ENCODE measurements around the gene ARAP1. TPM values are rescaled to one million over a fixed set of nuclear protein-coding genes. Genes with fewer than 3 reads are reported as not detected.

Gene ARAP1
- total RNA-seq, 2 donors from 2014 or later: 76.5 to 103 TPM

DNA sequence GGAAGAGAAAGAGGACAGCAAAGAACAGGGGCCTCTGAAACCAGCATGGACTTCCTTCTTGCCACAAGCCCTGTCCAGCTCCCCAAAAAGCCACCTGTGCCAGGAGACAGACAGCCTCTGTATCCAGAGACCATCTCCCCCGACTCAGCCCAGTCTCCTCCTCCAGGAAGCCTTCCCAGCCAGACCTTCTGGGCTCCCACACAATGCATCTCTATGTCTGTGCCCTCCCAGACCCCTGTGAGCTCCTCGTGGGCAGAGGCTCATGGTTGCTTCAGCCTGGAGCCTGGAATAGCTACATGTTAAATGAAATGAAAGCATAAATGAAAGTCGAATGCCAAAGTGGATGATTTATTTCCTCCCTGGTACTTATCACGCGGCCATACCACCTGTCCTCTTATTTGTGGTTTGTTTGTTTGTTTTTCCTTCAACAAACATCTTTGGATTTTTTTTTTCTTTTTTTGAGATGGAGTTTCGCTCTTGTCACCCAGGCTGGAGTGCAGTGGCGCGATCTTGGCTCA is 7.3 kb upstream of the ARAP1 start:
- Histone ChIP-seq H3K27me3 (replicated peaks; ENCODE audit: insufficient read depth) (no peaks in the 10 kb centered on the region), H3K36me3 (peaks cover 7% of the 10 kb centered on the region), H3K4me1 (ENCODE audit: control insufficient read depth in 1 of 2, low read depth in 2 of 2) (no peaks in the 10 kb centered on the region), H3K4me3 (no peak overlapping the region), H3K9me3 (no peaks in the 10 kb centered on the region), H3K27ac (no peak overlapping the region)
- no peak for ATAC-seq (ENCODE audit: insufficient number of reproducible peaks, low FRiP score, low read depth)
- TF ChIP-seq, protein P1, sequence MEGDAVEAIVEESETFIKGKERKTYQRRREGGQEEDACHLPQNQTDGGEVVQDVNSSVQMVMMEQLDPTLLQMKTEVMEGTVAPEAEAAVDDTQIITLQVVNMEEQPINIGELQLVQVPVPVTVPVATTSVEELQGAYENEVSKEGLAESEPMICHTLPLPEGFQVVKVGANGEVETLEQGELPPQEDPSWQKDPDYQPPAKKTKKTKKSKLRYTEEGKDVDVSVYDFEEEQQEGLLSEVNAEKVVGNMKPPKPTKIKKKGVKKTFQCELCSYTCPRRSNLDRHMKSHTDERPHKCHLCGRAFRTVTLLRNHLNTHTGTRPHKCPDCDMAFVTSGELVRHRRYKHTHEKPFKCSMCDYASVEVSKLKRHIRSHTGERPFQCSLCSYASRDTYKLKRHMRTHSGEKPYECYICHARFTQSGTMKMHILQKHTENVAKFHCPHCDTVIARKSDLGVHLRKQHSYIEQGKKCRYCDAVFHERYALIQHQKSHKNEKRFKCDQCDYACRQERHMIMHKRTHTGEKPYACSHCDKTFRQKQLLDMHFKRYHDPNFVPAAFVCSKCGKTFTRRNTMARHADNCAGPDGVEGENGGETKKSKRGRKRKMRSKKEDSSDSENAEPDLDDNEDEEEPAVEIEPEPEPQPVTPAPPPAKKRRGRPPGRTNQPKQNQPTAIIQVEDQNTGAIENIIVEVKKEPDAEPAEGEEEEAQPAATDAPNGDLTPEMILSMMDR (IDR thresholded peaks at IDR 0.05): no peak
- DNase-seq (ENCODE audit: low spot score): no peak

DNA sequence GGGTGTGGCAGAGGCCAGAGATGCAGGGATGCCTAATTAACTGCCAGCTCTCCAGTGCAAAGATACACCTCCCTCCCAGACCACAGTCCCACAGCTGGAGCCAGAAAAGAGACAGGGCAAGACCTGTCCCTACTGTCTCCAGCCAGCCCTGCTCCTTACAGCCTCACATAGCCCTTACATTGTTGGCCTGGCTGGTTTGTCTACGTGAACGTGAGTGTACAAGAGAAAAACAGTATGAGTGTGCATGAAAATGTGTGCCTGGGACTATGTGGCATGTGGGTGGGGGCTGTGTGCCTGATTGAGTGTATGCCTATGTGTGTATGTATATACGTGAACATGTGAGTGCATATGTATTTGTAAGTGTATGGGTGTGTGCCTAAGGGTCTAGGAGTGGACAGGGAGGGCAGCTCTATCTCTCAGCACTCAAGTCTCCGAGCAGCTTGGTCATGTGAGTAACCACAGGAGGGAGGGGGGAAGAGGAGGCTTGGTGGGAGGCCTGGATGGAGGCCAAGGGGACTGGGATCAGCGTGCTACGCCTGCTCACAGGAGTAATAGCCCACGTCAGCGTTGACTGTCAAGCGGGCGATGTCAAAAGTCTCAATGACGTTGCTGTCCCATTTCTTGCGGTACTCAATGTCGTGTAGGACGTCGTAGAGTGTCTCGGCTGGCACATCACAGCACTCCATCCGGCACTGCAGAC is 6.6 kb upstream of the ARAP1 start:
- Histone ChIP-seq H3K36me3 (peaks cover 7% of the 10 kb centered on the region), H3K4me1 (ENCODE audit: control insufficient read depth in 1 of 2, low read depth in 2 of 2) (peaks cover 0 to under 1% of the 10 kb centered on the region in 2 donors), H3K27ac (no peak overlapping the region), H3K27me3 (replicated peaks; ENCODE audit: insufficient read depth) (no peaks in the 10 kb centered on the region), H3K9me3 (no peaks in the 10 kb centered on the region), H3K4me3 (no peak overlapping the region)
- ATAC-seq (ENCODE audit: insufficient number of reproducible peaks, low FRiP score, low read depth) (no peak), DNase-seq (ENCODE audit: low spot score) (no peak)
- TF ChIP-seq, protein P1 (IDR thresholded peaks at IDR 0.05): no peak

DNA sequence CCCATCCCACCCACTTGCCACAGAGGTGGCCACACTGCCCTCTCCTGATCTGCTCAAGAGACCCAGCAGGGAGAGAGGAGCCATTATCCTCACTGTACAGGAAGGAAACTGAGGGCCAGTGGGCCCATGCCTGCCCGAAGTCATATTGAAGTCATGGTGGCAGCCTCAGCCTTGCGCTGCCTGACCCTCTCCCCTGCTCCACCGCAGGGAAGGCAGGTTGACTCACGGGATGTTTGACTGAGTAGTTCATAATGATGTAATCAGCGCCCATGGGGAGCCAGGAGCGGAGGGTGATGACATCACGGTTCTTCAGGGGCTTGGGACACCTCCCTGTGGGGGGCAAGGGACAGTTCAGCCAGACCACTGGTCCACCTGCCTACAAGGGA is 6.1 kb upstream of the ARAP1 start:
- DNase-seq (ENCODE audit: low spot score) (no peak), ATAC-seq (ENCODE audit: insufficient number of reproducible peaks, low FRiP score, low read depth) (no peak)
- Histone ChIP-seq H3K4me3 (no peak overlapping the region), H3K27me3 (replicated peaks; ENCODE audit: insufficient read depth) (no peaks in the 10 kb centered on the region), H3K9me3 (no peaks in the 10 kb centered on the region), H3K36me3 (peaks cover 7% of the 10 kb centered on the region), H3K4me1 (ENCODE audit: control insufficient read depth in 1 of 2, low read depth in 2 of 2) (peaks cover 0 to 5% of the 10 kb centered on the region in 2 donors), H3K27ac (no peak overlapping the region)
- TF ChIP-seq, protein P1 (IDR thresholded peaks at IDR 0.05): no peak

GRCh38 chr11:72755713-72756285 is 3.6 kb upstream of the ARAP1 start:
- no peak for DNase-seq (ENCODE audit: low spot score)
- ATAC-seq (ENCODE audit: insufficient number of reproducible peaks, low FRiP score, low read depth): no peak
- Histone ChIP-seq H3K4me3 (no peak overlapping the region), H3K27ac (no peak overlapping the region), H3K4me1 (ENCODE audit: control insufficient read depth in 1 of 2, low read depth in 2 of 2) (peaks cover 13 to 26% of the 10 kb centered on the region in 2 donors), H3K9me3 (no peaks in the 10 kb centered on the region), H3K27me3 (replicated peaks; ENCODE audit: insufficient read depth) (no peaks in the 10 kb centered on the region), H3K36me3 (peaks cover 7% of the 10 kb centered on the region)
- TF ChIP-seq, protein P1 (IDR thresholded peaks at IDR 0.05): no peak

- H3K4me1 ChIP-seq (ENCODE audit: control insufficient read depth in 1 of 2, low read depth in 2 of 2): peaks cover 13 to 29% of the 10 kb centered on the region in 2 donors
- H3K27me3 ChIP-seq (replicated peaks; ENCODE audit: insufficient read depth): no peaks in the 10 kb centered on the region
- H3K4me3 ChIP-seq: no peak overlapping the region
- peaks cover 7% of the 10 kb centered on the region for H3K36me3 ChIP-seq
- ATAC-seq (ENCODE audit: insufficient number of reproducible peaks, low FRiP score, low read depth) (no peak), DNase-seq (ENCODE audit: low spot score) (no peak)
- TF ChIP-seq, protein P1 (IDR thresholded peaks at IDR 0.05): no peak
- H3K27ac ChIP-seq: no peak overlapping the region
- H3K9me3 ChIP-seq: no peaks in the 10 kb centered on the region
Measured at GRCh38 chr11:72754544-72755155, 2.4 kb upstream of the ARAP1 start.

Measured in thoracic aorta (tissue), 2 donors.